OCI-LY7 (cell line): ENCODE data around the gene MARK2. TPM values are rescaled to one million over a fixed set of nuclear protein-coding genes. Genes with fewer than 3 reads are reported as not detected.
A peak's percentile ranks its signal among the peaks of the same experiment; 100 is the strongest.

Experiments used
- BruUV-seq: library from RNA; stranded (reverse); fragments of 400-500 nt; replicated peaks from 2 replicates; lab custom pipeline; 2021; lab: Mats Ljungman, UMichigan
- CTCF ChIA-PET: fragments of 300-600 bp; sonication (Branson Sonifier 250); formaldehyde crosslinking; loops from one replicate; lab custom pipeline; 2022; ENCODE audit warnings: antibody characterized with exemption; ENCODE audit not compliant: unreplicated experiment; lab: Charles Lee
- POLR2A ChIA-PET: fragments of 300-600 bp; sonication (Branson Sonifier 250); formaldehyde crosslinking; loops from one replicate; lab custom pipeline; 2022; ENCODE audit warnings: antibody characterized with exemption; lab: Charles Lee
- DNase-seq: peaks from one replicate; pipeline ENCODE4 v3.0.0-alpha.2; 2015; ENCODE audit warnings: low spot score
- H2AFZ ChIP-seq: fragments of 200-600 bp; sonication (generic), shearing (Covaris generic); 2 replicates; pipeline ENCODE4 v1.6.1; 2014; ENCODE audit warnings: mild to moderate bottlenecking, antibody characterized with exemption, low read length, moderate library complexity
- H3K27ac ChIP-seq: fragments of 200-600 bp; sonication (generic); 2 replicates; pipeline ENCODE4 v1.5.1; 2014; ENCODE audit warnings: mixed run types, low read depth, mild to moderate bottlenecking, moderate library complexity, low read length, inconsistent platforms; ENCODE audit not compliant: poor library complexity, severe bottlenecking
- H3K36me3 ChIP-seq: fragments of 200-600 bp; sonication (generic); 2 replicates; pipeline ENCODE4 v1.6.1; 2014; ENCODE audit warnings: mild to moderate bottlenecking, antibody characterized with exemption, low read length, moderate library complexity, mixed read lengths; ENCODE audit not compliant: insufficient read depth
- H3K4me1 ChIP-seq: fragments of 200-600 bp; sonication (generic); 2 replicates; pipeline ENCODE4 v1.5.1; 2014; ENCODE audit warnings: mild to moderate bottlenecking, low read length; ENCODE audit not compliant: insufficient read depth, poor library complexity, severe bottlenecking
- H3K4me2 ChIP-seq: fragments of 200-600 bp; sonication (generic); 2 replicates; pipeline ENCODE4 v1.6.1; 2014; ENCODE audit warnings: mild to moderate bottlenecking, low read length
- H3K4me3 ChIP-seq: fragments of 200-600 bp; sonication (generic); 2 replicates; pipeline ENCODE4 v1.5.1; 2014; ENCODE audit warnings: mild to moderate bottlenecking, low read depth, low read length; ENCODE audit not compliant: poor library complexity, severe bottlenecking
- H3K79me2 ChIP-seq: fragments of 200-600 bp; sonication (generic); 2 replicates; pipeline ENCODE4 v1.6.1; 2016; ENCODE audit warnings: low read depth, mild to moderate bottlenecking, low read length, moderate library complexity, mixed read lengths; ENCODE audit not compliant: insufficient read depth
- H3K9me2 ChIP-seq: fragments of 200-600 bp; sonication (generic); 2 replicates; pipeline ENCODE4 v1.6.1; 2016; ENCODE audit warnings: mild to moderate bottlenecking, low read length, mixed read lengths; ENCODE audit not compliant: insufficient read depth
- H3K9me3 ChIP-seq: fragments of 200-600 bp; sonication (generic); 2 replicates; pipeline ENCODE4 v1.6.1; 2014; ENCODE audit warnings: mild to moderate bottlenecking, mixed run types, low read length, mixed read lengths
- H4K20me1 ChIP-seq: fragments of 200-600 bp; sonication (generic); 2 replicates; pipeline ENCODE4 v1.6.1; 2014; ENCODE audit warnings: mild to moderate bottlenecking, antibody characterized with exemption, low read length, moderate library complexity, mixed read lengths; ENCODE audit not compliant: insufficient read depth
- EZH2phosphoT487 ChIP-seq: fragments of 200-600 bp; sonication (generic); IDR thresholded peaks from 2 replicates; pipeline ENCODE4 v1.6.1; 2018; ENCODE audit warnings: low read depth, borderline replicate concordance, mild to moderate bottlenecking, mixed run types, antibody characterized with exemption, low read length, moderate library complexity, mixed read lengths
- intact Hi-C: fragments of 100-400 bp; cut with micrococcal nuclease; formaldehyde crosslinking; loops from one replicate; pipeline ENCODE4 v1.10.0; 2022; ENCODE audit not compliant: unreplicated experiment
- total RNA-seq, 2 experiments: library from RNA; depleted of rRNA in 1 of 2; stranded (reverse); fragments of >200 nt in 1 of 2; shearing (Covaris generic) in 1 of 2; gene quantifications; 2 replicates each; pipeline ENCODE4 v1.2.3, GENCODE V29; 2014 to 2022
- TF ChIP-seq, protein P1 (sequence below): fragments of 200-600 bp; sonication (generic); conservative IDR thresholded peaks from 2 replicates; pipeline ENCODE4 v1.5.1; 2014; ENCODE audit warnings: mild to moderate bottlenecking, antibody characterized with exemption, low read length, moderate library complexity, mixed read lengths

The MARK2 gene
- total RNA-seq, 2 experiments from 2014 or later, result 22.7 to 45.4 TPM

- H3K9me2 ChIP-seq, result no peaks in the 10 kb centered on the region
- ChIA-PET POLR2A (no interaction called here), CTCF (no interaction called here)
- TF ChIP-seq, protein P1, sequence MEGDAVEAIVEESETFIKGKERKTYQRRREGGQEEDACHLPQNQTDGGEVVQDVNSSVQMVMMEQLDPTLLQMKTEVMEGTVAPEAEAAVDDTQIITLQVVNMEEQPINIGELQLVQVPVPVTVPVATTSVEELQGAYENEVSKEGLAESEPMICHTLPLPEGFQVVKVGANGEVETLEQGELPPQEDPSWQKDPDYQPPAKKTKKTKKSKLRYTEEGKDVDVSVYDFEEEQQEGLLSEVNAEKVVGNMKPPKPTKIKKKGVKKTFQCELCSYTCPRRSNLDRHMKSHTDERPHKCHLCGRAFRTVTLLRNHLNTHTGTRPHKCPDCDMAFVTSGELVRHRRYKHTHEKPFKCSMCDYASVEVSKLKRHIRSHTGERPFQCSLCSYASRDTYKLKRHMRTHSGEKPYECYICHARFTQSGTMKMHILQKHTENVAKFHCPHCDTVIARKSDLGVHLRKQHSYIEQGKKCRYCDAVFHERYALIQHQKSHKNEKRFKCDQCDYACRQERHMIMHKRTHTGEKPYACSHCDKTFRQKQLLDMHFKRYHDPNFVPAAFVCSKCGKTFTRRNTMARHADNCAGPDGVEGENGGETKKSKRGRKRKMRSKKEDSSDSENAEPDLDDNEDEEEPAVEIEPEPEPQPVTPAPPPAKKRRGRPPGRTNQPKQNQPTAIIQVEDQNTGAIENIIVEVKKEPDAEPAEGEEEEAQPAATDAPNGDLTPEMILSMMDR, result no peak
- no peak for TF ChIP-seq EZH2phosphoT487
- H3K4me1 ChIP-seq, result peaks cover 15% of the 10 kb centered on the region
- no peaks in the 10 kb centered on the region for H3K9me3 ChIP-seq
- peaks cover 15% of the 10 kb centered on the region for H4K20me1 ChIP-seq
- DNase-seq, result no peak
- H3K4me3 ChIP-seq, result no peak overlapping the region
- peaks cover 52% of the 10 kb centered on the region for H3K36me3 ChIP-seq
- peak overlapping the region; percentile 24 for H3K27ac ChIP-seq
- intact Hi-C loops, result loop anchor here (5.0 kb wide), 1 partner anchor 36 kb away; no protein-coding TSS in a partner anchor
- no peak overlapping the region for H2AFZ ChIP-seq
- no TSS peak for BruUV-seq
- peaks cover 78% of the 10 kb centered on the region for H3K79me2 ChIP-seq
- peak overlapping the region; percentile 45 for H3K4me2 ChIP-seq
These were observed 12.5 kb downstream of the MARK2 start for GRCh38 chr11:63851364-63851763.

- TF ChIP-seq, protein P1, result no peak
- no peak for TF ChIP-seq EZH2phosphoT487
- Histone ChIP-seq H3K9me3 (no peaks in the 10 kb centered on the region), H3K36me3 (peaks cover 60% of the 10 kb centered on the region), H3K4me2 (no peak overlapping the region), H2AFZ (no peak overlapping the region), H4K20me1 (peaks cover 15% of the 10 kb centered on the region), H3K4me1 (peaks cover 15% of the 10 kb centered on the region), H3K9me2 (no peaks in the 10 kb centered on the region), H3K27ac (no peak overlapping the region), H3K79me2 (peaks cover 79% of the 10 kb centered on the region), H3K4me3 (no peak overlapping the region)
- no TSS peak for BruUV-seq
- no peak for DNase-seq
- intact Hi-C loops, result loop anchor here (5.0 kb wide), 1 partner anchor 34 kb away; no protein-coding TSS in a partner anchor
- ChIA-PET CTCF (no interaction called here), POLR2A (no interaction called here)
These were observed 14.6 kb downstream of the MARK2 start for GRCh38 chr11:63853476-63853875.

DNA sequence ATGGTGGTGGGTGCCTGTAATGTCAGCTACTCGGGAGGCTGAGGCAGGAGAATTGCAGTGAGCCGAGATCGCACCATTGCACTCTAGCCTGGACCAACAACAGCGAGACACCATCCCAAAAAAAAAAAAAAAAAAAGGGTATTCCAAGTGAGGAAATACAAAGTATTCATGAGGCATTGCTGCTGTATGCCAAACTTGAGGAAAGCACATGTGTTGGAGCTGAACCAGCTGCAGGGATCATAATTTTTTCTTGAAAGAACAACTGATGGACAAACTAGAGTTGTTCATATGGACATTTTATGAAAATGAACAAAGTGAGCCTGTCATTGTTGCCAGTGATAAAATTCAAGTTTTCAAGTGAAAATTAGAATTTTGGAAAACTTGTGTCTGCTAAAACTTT is 15.8 kb downstream of the MARK2 start:
- Histone ChIP-seq H3K4me1 (peaks cover 15% of the 10 kb centered on the region), H4K20me1 (peaks cover 15% of the 10 kb centered on the region), H3K36me3 (peaks cover 70% of the 10 kb centered on the region), H3K79me2 (peaks cover 77% of the 10 kb centered on the region), H3K9me2 (no peaks in the 10 kb centered on the region), H3K9me3 (no peaks in the 10 kb centered on the region), H3K4me3 (no peak overlapping the region), H3K27ac (no peak overlapping the region), H3K4me2 (no peak overlapping the region), H2AFZ (no peak overlapping the region)
- BruUV-seq, result no TSS peak
- intact Hi-C loops, result loop anchor here (5.0 kb wide), 1 partner anchor 33 kb away; no protein-coding TSS in a partner anchor
- no peak for DNase-seq
- ChIA-PET CTCF (no interaction called here), POLR2A (interaction anchor here (0.6 to 0.7 kb wide), 2 partner anchors 331 to 1051 kb away, joined by 3 read pairs; no protein-coding TSS in a partner anchor)
- no peak for TF ChIP-seq EZH2phosphoT487
